Measurements from ENCODE around the gene NRL.

NRL gene

DNA sequence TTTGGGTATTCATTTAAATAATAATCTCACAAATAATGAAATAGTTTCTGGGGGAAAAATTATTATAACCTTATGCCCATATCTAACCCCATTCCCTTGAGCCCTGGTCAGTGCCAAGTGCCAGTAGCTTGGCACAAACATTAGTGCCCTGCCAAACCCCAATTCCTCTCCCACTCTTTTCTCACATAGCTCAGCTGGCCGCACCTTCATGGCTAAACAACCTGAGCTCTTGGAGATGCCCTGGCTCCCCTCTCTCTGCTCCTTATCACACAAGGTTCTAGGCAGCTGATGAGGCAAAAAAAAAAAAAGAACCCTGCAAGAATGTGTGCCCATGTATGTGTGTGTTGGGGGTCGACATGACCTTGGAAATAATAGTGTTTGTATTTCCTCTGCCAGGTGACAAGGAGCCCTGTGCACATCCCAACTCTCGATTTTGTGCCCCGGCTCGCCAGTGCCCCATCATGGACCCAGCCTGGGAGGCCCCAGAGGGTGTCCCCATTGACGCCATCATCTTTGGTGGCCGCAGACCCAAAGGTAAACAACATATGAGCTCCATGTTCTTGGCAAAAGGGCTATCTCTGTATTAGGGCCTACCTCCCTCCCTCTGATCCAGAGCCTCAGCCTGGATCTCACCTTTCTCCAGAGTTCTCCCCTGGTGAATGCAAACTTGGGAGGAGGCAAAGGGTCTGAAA, 12.2 kb downstream of the NRL start:
- H3K23ac ChIP-seq (ENCODE audit: low read depth, low read length, poor library complexity): no peak overlapping the region
- no peaks in the 10 kb centered on the region for H3K79me1 ChIP-seq (ENCODE audit: low read depth, low read length)
- no peak overlapping the region for H3K9ac ChIP-seq (ENCODE audit: low read depth, low read length, poor library complexity)
- H3K4me1 ChIP-seq (ENCODE audit: control insufficient read depth in 2 of 2, insufficient read depth in 1 of 2, low read depth in 1 of 2, low read length in 2 of 2): no peaks in the 10 kb centered on the region
- H2AFZ ChIP-seq (ENCODE audit: low read length): no peak overlapping the region
- H2BK15ac ChIP-seq (ENCODE audit: low read length): no peak overlapping the region
- WGBS, 2 donors (ENCODE audit: extremely low coverage in 2 of 2, insufficient read length in 2 of 2, insufficient replicate concordance in 1 of 2): no CpG with 5 or more reads among the region's 7 CpGs
- H2BK12ac ChIP-seq (ENCODE audit: low read length): no peak overlapping the region
- peaks cover 0 to 2% of the 10 kb centered on the region in 2 donors for H3K9me3 ChIP-seq (replicated peaks in 1 of 2; ENCODE audit: control insufficient read depth in 2 of 2, insufficient read depth in 1 of 2, low read depth in 1 of 2, low read length in 2 of 2)
- H3K27ac ChIP-seq (replicated peaks; ENCODE audit: low read length): no peak overlapping the region
- H2BK120ac ChIP-seq (ENCODE audit: low read depth, low read length): no peak overlapping the region
- no peak overlapping the region for H4K91ac ChIP-seq (ENCODE audit: low read depth, low read length, poor library complexity)
- H3K14ac ChIP-seq (ENCODE audit: low read length): no peak overlapping the region
- DNase-seq (ENCODE audit: low spot score): no peak
- no peak overlapping the region for H2BK5ac ChIP-seq (ENCODE audit: low read length)
- no peak overlapping the region for H3K4me2 ChIP-seq (ENCODE audit: insufficient read depth, low read length, poor library complexity, severe bottlenecking)
- peaks cover 29 to 48% of the 10 kb centered on the region in 2 donors for H3K36me3 ChIP-seq (replicated peaks in 1 of 2; ENCODE audit: control insufficient read depth in 2 of 2, insufficient read depth in 2 of 2, low read length in 2 of 2)
- no peak overlapping the region for H3K4me3 ChIP-seq (ENCODE audit: low read length in 2 of 2)
- no peak overlapping the region for H2AK5ac ChIP-seq (ENCODE audit: low read depth, low read length)
- H4K8ac ChIP-seq (ENCODE audit: low read depth, low read length): no peak overlapping the region
- no peak overlapping the region for H3K18ac ChIP-seq (ENCODE audit: low read length)
- H3K4ac ChIP-seq (ENCODE audit: low read length): no peak overlapping the region
- H3K27me3 ChIP-seq (ENCODE audit: control insufficient read depth in 3 of 3, insufficient read depth in 3 of 3, low read depth in 1 of 3, low read length in 3 of 3): no peaks in the 10 kb centered on the region

DNA sequence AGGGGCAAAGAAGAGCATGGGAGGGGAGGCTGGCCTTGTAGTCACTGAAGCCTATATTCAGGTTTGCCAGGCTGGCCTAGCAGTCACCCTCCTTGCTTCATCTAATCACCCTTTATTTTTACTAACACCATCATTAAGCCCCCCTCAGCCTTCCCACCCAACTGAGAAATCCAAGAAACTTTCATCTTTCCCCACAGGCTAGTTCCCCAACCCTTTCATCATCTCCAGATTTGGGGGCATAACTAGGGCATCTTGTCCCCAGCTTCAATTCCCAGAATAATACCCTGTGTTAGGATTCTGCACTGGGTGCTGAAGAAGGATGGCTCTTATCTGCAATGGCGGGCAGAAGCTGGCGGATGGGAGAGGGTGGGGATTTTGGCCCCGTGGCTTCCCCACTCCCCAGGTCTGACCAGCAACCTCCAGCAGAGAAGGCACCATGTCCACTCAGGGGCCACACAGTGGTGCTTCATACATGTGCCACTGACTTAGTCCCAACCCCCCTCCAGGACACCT, 13.7 kb downstream of the NRL start:
- Histone ChIP-seq H3K36me3 (replicated peaks in 1 of 2; ENCODE audit: control insufficient read depth in 2 of 2, insufficient read depth in 2 of 2, low read length in 2 of 2) (peaks cover 31 to 48% of the 10 kb centered on the region in 2 donors), H2AFZ (ENCODE audit: low read length) (no peak overlapping the region), H3K18ac (ENCODE audit: low read length) (no peak overlapping the region), H3K79me1 (ENCODE audit: low read depth, low read length) (no peaks in the 10 kb centered on the region), H3K9ac (ENCODE audit: low read depth, low read length, poor library complexity) (no peak overlapping the region), H3K4me3 (ENCODE audit: low read length in 2 of 2) (no peak overlapping the region), H2BK12ac (ENCODE audit: low read length) (no peak overlapping the region), H4K8ac (ENCODE audit: low read depth, low read length) (no peak overlapping the region), H2BK120ac (ENCODE audit: low read depth, low read length) (no peak overlapping the region), H3K4me1 (ENCODE audit: control insufficient read depth in 2 of 2, insufficient read depth in 1 of 2, low read depth in 1 of 2, low read length in 2 of 2) (no peaks in the 10 kb centered on the region), H3K14ac (ENCODE audit: low read length) (no peak overlapping the region), H3K4ac (ENCODE audit: low read length) (no peak overlapping the region), H2AK5ac (ENCODE audit: low read depth, low read length) (no peak overlapping the region), H2BK5ac (ENCODE audit: low read length) (no peak overlapping the region), H3K27ac (replicated peaks; ENCODE audit: low read length) (no peak overlapping the region), H3K27me3 (ENCODE audit: control insufficient read depth in 3 of 3, insufficient read depth in 3 of 3, low read depth in 1 of 3, low read length in 3 of 3) (no peaks in the 10 kb centered on the region), H4K91ac (ENCODE audit: low read depth, low read length, poor library complexity) (no peak overlapping the region), H2BK15ac (ENCODE audit: low read length) (no peak overlapping the region), H3K9me3 (replicated peaks in 1 of 2; ENCODE audit: control insufficient read depth in 2 of 2, insufficient read depth in 1 of 2, low read depth in 1 of 2, low read length in 2 of 2) (peaks cover 0 to 2% of the 10 kb centered on the region in 2 donors), H3K4me2 (ENCODE audit: insufficient read depth, low read length, poor library complexity, severe bottlenecking) (no peak overlapping the region), H3K23ac (ENCODE audit: low read depth, low read length, poor library complexity) (no peak overlapping the region)
- no peak for DNase-seq (ENCODE audit: low spot score)
- WGBS, 2 donors (ENCODE audit: extremely low coverage in 2 of 2, insufficient read length in 2 of 2, insufficient replicate concordance in 1 of 2): no CpG with 5 or more reads among the region's 3 CpGs

DNA sequence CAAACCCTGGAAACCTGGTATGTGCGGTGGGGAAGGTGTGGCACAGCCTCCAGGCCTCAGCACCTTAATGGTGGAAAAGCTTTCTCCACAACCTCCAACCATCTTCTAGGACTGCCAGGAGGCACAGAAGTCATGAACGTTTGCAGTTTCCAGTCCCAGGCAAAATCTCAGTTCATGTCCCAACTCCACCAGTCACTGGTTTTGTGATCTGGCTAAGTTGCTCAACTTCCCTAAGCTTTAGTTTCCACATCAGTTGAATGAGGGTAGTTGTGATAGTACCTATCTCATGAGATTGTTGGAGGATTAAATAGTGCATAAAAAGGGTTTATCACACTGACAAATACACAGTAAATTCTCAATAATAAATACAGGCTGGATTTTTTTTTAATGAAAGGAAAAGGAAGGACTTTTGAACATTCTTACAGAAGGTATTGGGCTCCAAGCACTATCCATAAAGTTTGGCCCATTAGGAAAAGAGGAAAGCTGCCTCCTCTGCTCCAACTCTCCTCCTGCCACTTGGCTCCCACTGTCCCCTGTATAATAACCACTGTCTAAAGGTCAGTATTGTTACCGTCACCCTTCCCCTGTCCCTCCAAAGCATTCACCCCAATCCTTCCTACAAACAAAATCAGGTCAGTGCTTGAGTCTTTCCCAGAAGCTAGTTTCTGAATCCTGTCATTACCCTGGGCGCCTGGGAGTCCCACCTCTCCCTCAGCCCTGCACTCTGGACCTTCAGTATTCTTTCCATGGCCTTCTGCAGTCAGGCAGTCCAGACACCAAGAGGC, 14.4 kb downstream of the NRL start:
- Histone ChIP-seq H3K79me1 (ENCODE audit: low read depth, low read length) (no peaks in the 10 kb centered on the region), H3K9me3 (replicated peaks in 1 of 2; ENCODE audit: control insufficient read depth in 2 of 2, insufficient read depth in 1 of 2, low read depth in 1 of 2, low read length in 2 of 2) (peaks cover 0 to 2% of the 10 kb centered on the region in 2 donors), H3K4ac (ENCODE audit: low read length) (no peak overlapping the region), H2BK120ac (ENCODE audit: low read depth, low read length) (no peak overlapping the region), H3K4me1 (ENCODE audit: control insufficient read depth in 2 of 2, insufficient read depth in 1 of 2, low read depth in 1 of 2, low read length in 2 of 2) (peaks cover 3 to 4% of the 10 kb centered on the region in 2 donors), H3K36me3 (replicated peaks in 1 of 2; ENCODE audit: control insufficient read depth in 2 of 2, insufficient read depth in 2 of 2, low read length in 2 of 2) (peaks cover 31 to 48% of the 10 kb centered on the region in 2 donors), H4K91ac (ENCODE audit: low read depth, low read length, poor library complexity) (no peak overlapping the region), H3K18ac (ENCODE audit: low read length) (no peak overlapping the region), H2AK5ac (ENCODE audit: low read depth, low read length) (no peak overlapping the region), H2BK12ac (ENCODE audit: low read length) (no peak overlapping the region), H3K27ac (replicated peaks; ENCODE audit: low read length) (no peak overlapping the region), H3K14ac (ENCODE audit: low read length) (no peak overlapping the region), H4K8ac (ENCODE audit: low read depth, low read length) (no peak overlapping the region), H2BK15ac (ENCODE audit: low read length) (no peak overlapping the region), H2AFZ (ENCODE audit: low read length) (no peak overlapping the region), H2BK5ac (ENCODE audit: low read length) (no peak overlapping the region), H3K23ac (ENCODE audit: low read depth, low read length, poor library complexity) (no peak overlapping the region), H3K9ac (ENCODE audit: low read depth, low read length, poor library complexity) (no peak overlapping the region), H3K4me2 (ENCODE audit: insufficient read depth, low read length, poor library complexity, severe bottlenecking) (no peak overlapping the region), H3K27me3 (ENCODE audit: control insufficient read depth in 3 of 3, insufficient read depth in 3 of 3, low read depth in 1 of 3, low read length in 3 of 3) (no peaks in the 10 kb centered on the region), H3K4me3 (ENCODE audit: low read length in 2 of 2) (no peak overlapping the region)
- no peak for DNase-seq (ENCODE audit: low spot score)
- WGBS, 2 donors (ENCODE audit: extremely low coverage in 2 of 2, insufficient read length in 2 of 2, insufficient replicate concordance in 1 of 2): no CpG with 5 or more reads among the region's 4 CpGs
